CD4-positive, alpha-beta memory T cell (primary cell): Measurements from ENCODE around the gene PHF21B. TPM values are rescaled to one million over a fixed set of nuclear protein-coding genes. Genes with fewer than 3 reads are reported as not detected.
A peak's percentile ranks its signal among the peaks of the same experiment; 100 is the strongest.

Experiments
- CTCF ChIA-PET: fragments of 350-600 bp; sonication (Branson Sonifier 250); formaldehyde crosslinking; loops from one replicate; lab custom pipeline; 2021; ENCODE audit warnings: inconsistent platforms; ENCODE audit not compliant: partially characterized antibody; lab: Charles Lee
- POLR2A ChIA-PET: fragments of 350-600 bp; sonication (Branson Sonifier 250); formaldehyde crosslinking; loops from one replicate; lab custom pipeline; 2021; ENCODE audit not compliant: partially characterized antibody; lab: Charles Lee
- DNase-seq, 5 donors: peaks; one replicate each; pipeline versions ENCODE4 v3.0.0 to v3.0.0-alpha.2; 2020 to 2022; ENCODE audit warnings: mixed read lengths in 1 of 5
- H3K27ac ChIP-seq: one replicate; pipeline ENCODE4 v1.7.0; 2013; ENCODE audit warnings: low read depth, low read length
- H3K27me3 ChIP-seq: 2 replicates; pipeline ENCODE4 v1.7.0; 2013; ENCODE audit warnings: mild to moderate bottlenecking, low read length, moderate library complexity; ENCODE audit not compliant: insufficient read depth
- H3K36me3 ChIP-seq: 2 replicates; pipeline ENCODE4 v1.7.0; 2013; ENCODE audit warnings: mild to moderate bottlenecking, low read length, moderate library complexity; ENCODE audit not compliant: insufficient read depth
- H3K4me1 ChIP-seq: 2 replicates; pipeline ENCODE4 v1.7.0; 2013; ENCODE audit warnings: mild to moderate bottlenecking, low read length, moderate library complexity; ENCODE audit not compliant: insufficient read depth
- H3K4me3 ChIP-seq, 2 donors: one replicate each; pipeline ENCODE4 v1.7.0; 2013; ENCODE audit warnings: low read length in 2 of 2, mild to moderate bottlenecking in 1 of 2
- H3K9me3 ChIP-seq, 2 donors: one replicate each; pipeline ENCODE4 v1.7.0; 2013; ENCODE audit warnings: low read length in 2 of 2, control low read depth in 1 of 2; ENCODE audit not compliant: control insufficient read depth in 1 of 2
- H3K27ac Mint-ChIP-seq, 7 donors: one replicate each; pipeline ENCODE4 v1.8.0; 2020 to 2021; ENCODE audit warnings: mixed read lengths in 7 of 7, mild to moderate bottlenecking in 6 of 7, inconsistent platforms in 3 of 7, moderate library complexity in 3 of 7
- H3K27me3 Mint-ChIP-seq, 2 donors: one replicate each; pipeline ENCODE4 v1.8.0; 2020 to 2021; ENCODE audit warnings: mixed read lengths in 2 of 2
- H3K36me3 Mint-ChIP-seq, 2 donors: one replicate each; pipeline ENCODE4 v1.8.0; 2020 to 2021; ENCODE audit warnings: mixed read lengths in 2 of 2, inconsistent platforms in 1 of 2, mild to moderate bottlenecking in 1 of 2
- H3K4me1 Mint-ChIP-seq, 4 donors: one replicate each; pipeline ENCODE4 v1.8.0; 2020 to 2021; ENCODE audit warnings: mixed read lengths in 4 of 4, mild to moderate bottlenecking in 1 of 4
- H3K4me3 Mint-ChIP-seq, 8 donors: one replicate each; pipeline ENCODE4 v1.8.0; 2020 to 2021; ENCODE audit warnings: mixed read lengths in 8 of 8, mild to moderate bottlenecking in 7 of 8, moderate library complexity in 6 of 8, inconsistent platforms in 3 of 8
- H3K9me3 Mint-ChIP-seq, 8 donors: one replicate each; pipeline ENCODE4 v1.8.0; 2020 to 2021; ENCODE audit warnings: mixed read lengths in 8 of 8, mild to moderate bottlenecking in 5 of 8, inconsistent platforms in 3 of 8, moderate library complexity in 1 of 8
- intact Hi-C: fragments of 100-400 bp; cut with micrococcal nuclease; formaldehyde crosslinking; loops from one replicate; pipeline ENCODE4 v1.15.1; 2023
- polyA plus RNA-seq, 2 donors: library from polyadenylated mRNA; unstranded; fragments of 300-500 nt; fragmentation: Illumina TruSeq; gene quantifications; one replicate each; pipeline ENCODE4 v1.2.3, GENCODE V29; 2021
- total RNA-seq, 2 experiments: library from RNA; stranded (reverse); gene quantifications; one replicate each; pipeline ENCODE4 v1.2.3, GENCODE V29; 2021

PHF21B gene
- total and polyA plus RNA-seq, 4 experiments from 2014 or later, result not detected

DNA sequence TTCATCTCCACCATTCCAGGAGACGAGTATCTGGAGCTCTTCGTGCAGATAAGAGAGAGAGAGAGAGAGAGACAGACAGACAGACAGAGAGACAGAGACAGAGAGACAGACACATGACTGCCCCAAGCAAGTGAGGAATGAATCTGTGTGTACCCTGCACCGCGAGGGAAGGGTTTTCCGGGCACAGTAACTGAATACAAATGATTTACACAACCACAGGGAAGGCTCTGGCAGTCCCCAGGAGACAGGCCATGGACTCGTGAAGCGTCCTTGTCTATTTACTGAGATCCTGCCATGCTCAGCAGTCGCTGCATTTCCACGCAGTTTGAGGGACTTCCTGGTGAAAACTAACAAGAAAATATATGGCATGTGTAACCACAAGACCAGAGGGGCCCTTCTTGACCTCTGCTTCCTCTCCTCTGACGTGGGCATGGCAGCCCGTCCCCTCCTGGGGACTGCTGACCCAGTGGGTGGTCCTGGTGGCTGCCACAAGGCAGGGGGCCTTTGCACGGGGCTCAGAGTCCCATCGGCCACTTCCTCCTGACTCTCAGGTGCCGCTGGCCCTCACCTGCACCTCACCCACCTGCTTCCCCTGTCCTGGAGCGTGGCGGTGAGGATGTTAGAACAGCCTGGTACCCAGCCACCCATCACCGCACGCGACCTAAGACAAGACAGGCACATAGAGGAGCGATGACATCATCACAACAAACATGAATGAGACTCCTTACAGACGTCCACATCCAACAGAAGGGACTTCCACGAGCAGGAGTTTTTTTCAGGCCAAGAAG, 75.9 kb downstream of the PHF21B start:
- Mint-ChIP-seq H3K9me3 (no peaks in the 10 kb centered on the region), H3K36me3 (no peaks in the 10 kb centered on the region), H3K27ac (no peak overlapping the region), H3K4me1 (peaks cover 0 to 4% (median 0%) of the 10 kb centered on the region in 4 donors), H3K27me3 (peaks cover 0 to 7% of the 10 kb centered on the region in 2 donors), H3K4me3 (peak overlapping the region in 1 of 8 donors; percentile 26)
- no peaks in the 10 kb centered on the region for H3K27me3 ChIP-seq
- H3K27ac ChIP-seq, result no peak overlapping the region
- ChIA-PET CTCF (no interaction called here), POLR2A (no interaction called here)
- no peak for DNase-seq
- no peak overlapping the region for H3K4me3 ChIP-seq
- intact Hi-C loops, result no loop called here
- H3K36me3 ChIP-seq, result no peaks in the 10 kb centered on the region
- no peaks in the 10 kb centered on the region for H3K4me1 ChIP-seq
- no peaks in the 10 kb centered on the region for H3K9me3 ChIP-seq

DNA sequence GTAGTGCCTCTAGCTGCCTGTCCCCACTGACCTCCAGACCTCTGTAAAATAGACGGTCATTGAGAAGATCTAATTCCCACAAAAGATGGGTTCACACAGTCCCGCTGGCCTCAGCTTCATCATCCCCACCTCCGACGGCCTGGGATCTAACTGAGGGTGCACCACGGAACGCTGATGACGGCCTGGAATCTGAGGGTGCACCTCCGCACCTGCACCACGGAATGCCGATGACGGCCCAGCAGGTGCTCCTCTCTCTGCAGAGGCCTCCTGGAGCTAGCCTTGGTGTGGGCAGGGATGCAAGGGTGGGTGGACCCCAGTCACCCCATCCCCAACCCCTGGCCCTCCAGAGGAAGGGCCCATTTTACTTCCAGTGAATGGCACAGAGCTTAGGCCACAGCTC, 77.3 kb downstream of the PHF21B start:
- Histone ChIP-seq H3K4me3 (no peak overlapping the region), H3K27me3 (no peaks in the 10 kb centered on the region), H3K36me3 (no peaks in the 10 kb centered on the region), H3K4me1 (no peaks in the 10 kb centered on the region), H3K9me3 (no peaks in the 10 kb centered on the region), H3K27ac (no peak overlapping the region)
- ChIA-PET CTCF (no interaction called here), POLR2A (no interaction called here)
- no peak for DNase-seq
- H3K27ac Mint-ChIP-seq, result peak overlapping the region in 1 of 7 donors; percentile 22
- intact Hi-C loops, result no loop called here
- no peaks in the 10 kb centered on the region for H3K9me3 Mint-ChIP-seq
- no peaks in the 10 kb centered on the region for H3K36me3 Mint-ChIP-seq
- H3K4me3 Mint-ChIP-seq, result no peak overlapping the region
- H3K27me3 Mint-ChIP-seq, result peaks cover 3 to 5% of the 10 kb centered on the region in 2 donors
- peaks cover 0 to 4% (median 0%) of the 10 kb centered on the region in 4 donors for H3K4me1 Mint-ChIP-seq

DNA sequence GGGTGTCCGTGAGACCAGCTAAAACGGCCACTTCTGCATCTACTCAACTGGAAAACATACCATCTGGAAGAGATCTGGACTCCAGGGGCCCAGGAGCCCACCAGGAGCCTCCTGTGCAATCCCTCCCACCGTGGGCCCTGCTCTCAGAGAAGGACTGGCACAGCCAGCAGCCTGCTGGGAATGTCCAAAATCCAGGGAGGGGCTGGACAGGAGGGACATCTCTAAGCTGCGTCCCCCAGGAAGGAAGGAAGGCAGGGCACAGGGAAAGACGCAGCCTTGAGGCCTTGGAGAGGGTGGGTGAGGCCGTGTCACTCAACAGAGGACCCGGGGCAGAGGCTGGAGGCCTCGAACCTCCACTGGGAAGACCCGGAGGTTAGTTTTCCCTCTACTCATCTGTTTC, 78.0 kb downstream of the PHF21B start:
- H3K4me1 Mint-ChIP-seq, result peaks cover 0 to 4% (median 0%) of the 10 kb centered on the region in 4 donors
- no peaks in the 10 kb centered on the region for H3K9me3 ChIP-seq
- no peak overlapping the region for H3K27ac ChIP-seq
- ChIA-PET CTCF (no interaction called here), POLR2A (no interaction called here)
- H3K4me1 ChIP-seq, result no peaks in the 10 kb centered on the region
- no peaks in the 10 kb centered on the region for H3K9me3 Mint-ChIP-seq
- no peaks in the 10 kb centered on the region for H3K36me3 Mint-ChIP-seq
- H3K36me3 ChIP-seq, result no peaks in the 10 kb centered on the region
- H3K27me3 Mint-ChIP-seq, result peaks cover 4 to 5% of the 10 kb centered on the region in 2 donors
- no peak overlapping the region for H3K4me3 Mint-ChIP-seq
- no peak overlapping the region for H3K4me3 ChIP-seq
- intact Hi-C loops, result no loop called here
- H3K27me3 ChIP-seq, result no peaks in the 10 kb centered on the region
- H3K27ac Mint-ChIP-seq, result no peak overlapping the region
- no peak for DNase-seq

DNA sequence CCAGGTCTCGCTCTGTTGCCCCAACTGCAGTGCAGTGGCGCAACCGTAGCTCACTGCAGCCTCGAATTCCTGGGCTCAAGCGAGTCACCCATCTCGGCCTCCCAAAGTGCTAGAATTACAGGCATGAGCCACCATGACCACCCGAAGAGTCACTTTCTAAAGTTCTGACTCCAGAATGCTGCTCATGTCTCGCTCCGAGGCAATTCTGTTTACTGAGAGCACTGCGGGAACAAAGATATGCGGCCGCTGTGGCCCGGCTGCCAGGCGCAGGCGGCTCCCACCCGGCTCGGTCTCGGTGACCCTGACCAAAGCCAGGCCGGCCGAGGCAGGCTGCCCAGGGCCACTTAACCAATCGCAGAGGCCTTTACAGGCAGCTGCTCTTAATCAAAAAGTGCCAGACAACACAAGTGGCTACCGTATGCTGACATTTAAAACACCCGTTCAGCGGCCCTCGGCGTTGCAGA, 78.7 kb downstream of the PHF21B start:
- H3K27me3 Mint-ChIP-seq, result peaks cover 4 to 5% of the 10 kb centered on the region in 2 donors
- Histone ChIP-seq H3K4me3 (no peak overlapping the region), H3K27ac (no peak overlapping the region), H3K27me3 (no peaks in the 10 kb centered on the region), H3K9me3 (no peaks in the 10 kb centered on the region), H3K36me3 (no peaks in the 10 kb centered on the region), H3K4me1 (no peaks in the 10 kb centered on the region)
- no peak overlapping the region for H3K4me3 Mint-ChIP-seq
- DNase-seq, result no peak
- peaks cover 0 to 4% (median 0%) of the 10 kb centered on the region in 4 donors for H3K4me1 Mint-ChIP-seq
- ChIA-PET CTCF (no interaction called here), POLR2A (no interaction called here)
- no peak overlapping the region for H3K27ac Mint-ChIP-seq
- no peaks in the 10 kb centered on the region for H3K36me3 Mint-ChIP-seq
- intact Hi-C loops, result no loop called here
- H3K9me3 Mint-ChIP-seq, result no peaks in the 10 kb centered on the region

DNA sequence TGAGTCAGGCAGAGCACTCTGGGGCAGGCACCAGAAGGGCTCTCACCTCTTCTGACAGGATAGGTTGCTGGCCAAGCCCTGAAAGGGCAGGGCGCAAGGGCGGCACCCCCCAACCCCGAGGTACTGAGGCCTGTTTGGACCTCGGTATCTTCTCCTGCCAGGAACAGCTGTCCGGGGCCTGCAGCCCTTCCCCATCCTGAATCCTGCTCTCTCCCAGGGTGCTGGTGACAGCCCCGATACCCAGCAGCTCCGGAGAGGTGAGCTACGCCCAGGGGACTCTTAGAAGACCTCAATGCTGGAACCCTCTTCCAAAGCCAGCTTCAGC, 79.1 kb downstream of the PHF21B start:
- H3K9me3 Mint-ChIP-seq, result no peaks in the 10 kb centered on the region
- POLR2A ChIA-PET, result no interaction called here
- H3K9me3 ChIP-seq, result no peaks in the 10 kb centered on the region
- no peak overlapping the region for H3K4me3 Mint-ChIP-seq
- no peaks in the 10 kb centered on the region for H3K4me1 ChIP-seq
- H3K27ac ChIP-seq, result no peak overlapping the region
- H3K4me3 ChIP-seq, result no peak overlapping the region
- peaks cover 0 to 4% (median 0%) of the 10 kb centered on the region in 4 donors for H3K4me1 Mint-ChIP-seq
- H3K27me3 ChIP-seq, result no peaks in the 10 kb centered on the region
- CTCF ChIA-PET, result no interaction called here
- H3K27me3 Mint-ChIP-seq, result peaks cover 4 to 5% of the 10 kb centered on the region in 2 donors
- intact Hi-C loops, result no loop called here
- DNase-seq, result no peak
- no peaks in the 10 kb centered on the region for H3K36me3 Mint-ChIP-seq
- no peaks in the 10 kb centered on the region for H3K36me3 ChIP-seq
- no peak overlapping the region for H3K27ac Mint-ChIP-seq

DNA sequence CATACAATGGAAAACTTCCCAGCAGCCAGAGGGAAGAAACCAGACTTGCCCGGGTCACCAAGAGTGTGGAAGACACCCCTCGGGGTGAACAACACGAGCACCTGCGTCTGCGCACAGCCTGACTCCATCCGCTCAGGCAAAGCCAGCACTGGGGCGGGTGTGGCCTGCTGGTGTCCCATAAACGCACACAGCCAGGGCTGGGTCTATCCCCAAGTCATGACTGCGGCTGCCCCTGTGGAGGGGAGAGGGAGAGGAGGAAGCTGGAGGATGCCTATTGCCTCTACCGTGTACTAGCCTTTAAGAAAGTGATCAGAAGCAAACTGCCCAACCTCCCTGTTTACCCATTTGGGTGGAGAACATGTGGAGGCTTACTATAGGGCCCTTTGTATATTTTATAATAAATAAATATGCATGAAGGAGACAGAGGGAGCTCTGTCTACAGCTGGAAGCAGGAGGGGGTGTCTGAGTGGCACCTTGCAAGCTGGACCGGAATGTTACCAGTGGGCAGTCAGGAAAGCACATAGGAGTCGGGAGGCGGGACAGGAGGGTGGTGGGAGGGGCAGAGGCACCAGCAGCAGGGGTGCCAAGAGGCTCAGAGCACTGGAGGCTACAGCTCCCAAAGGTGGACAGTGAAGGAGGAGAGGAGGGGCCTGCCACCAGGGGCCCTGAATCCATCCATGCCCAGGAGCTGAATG, 79.6 kb downstream of the PHF21B start:
- no peak overlapping the region for H3K27ac ChIP-seq
- H3K4me3 ChIP-seq, result no peak overlapping the region
- ChIA-PET POLR2A (no interaction called here), CTCF (interaction anchor here (0.6 kb wide), 1 partner anchor 696 kb away, joined by 5 read pairs; no protein-coding TSS in a partner anchor)
- Mint-ChIP-seq H3K27me3 (peaks cover 4 to 5% of the 10 kb centered on the region in 2 donors), H3K9me3 (no peaks in the 10 kb centered on the region), H3K27ac (no peak overlapping the region), H3K4me3 (no peak overlapping the region), H3K36me3 (no peaks in the 10 kb centered on the region), H3K4me1 (peaks cover 0 to 4% (median 0%) of the 10 kb centered on the region in 4 donors)
- H3K36me3 ChIP-seq, result no peaks in the 10 kb centered on the region
- H3K27me3 ChIP-seq, result no peaks in the 10 kb centered on the region
- DNase-seq, result no peak
- intact Hi-C loops, result no loop called here
- no peaks in the 10 kb centered on the region for H3K9me3 ChIP-seq
- no peaks in the 10 kb centered on the region for H3K4me1 ChIP-seq

DNA sequence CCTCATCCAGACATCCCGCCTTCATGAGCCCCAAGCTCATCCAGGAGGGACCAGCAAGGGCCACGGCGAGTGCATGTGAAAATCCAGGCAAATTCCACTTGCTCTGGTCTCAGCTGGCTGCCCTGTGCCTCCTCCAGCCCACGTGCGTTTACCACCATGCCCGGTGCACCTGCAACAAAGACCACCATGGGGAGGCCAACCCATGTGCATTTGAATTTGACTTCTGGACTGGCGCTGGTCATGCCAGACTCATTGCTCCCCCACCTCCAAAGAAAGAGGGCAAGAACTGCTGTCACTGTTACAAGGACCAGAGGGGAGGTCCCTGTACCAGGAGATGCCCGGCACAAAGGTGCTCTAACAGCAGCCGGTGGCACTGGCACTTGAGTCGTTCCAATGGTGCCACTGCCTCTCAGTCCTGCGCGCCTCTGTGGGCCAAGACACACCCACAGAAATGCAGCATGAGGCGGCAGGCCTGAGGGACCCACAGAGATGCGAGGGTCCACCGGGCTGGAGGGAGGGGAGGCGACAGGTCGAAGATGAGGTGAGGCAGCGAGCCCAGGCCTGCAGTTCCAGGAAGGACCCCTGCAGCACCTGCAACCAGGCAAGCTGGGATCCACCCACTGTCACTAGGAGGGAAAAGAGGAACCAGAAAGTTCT, 80.3 kb downstream of the PHF21B start:
- Histone ChIP-seq H3K4me1 (no peaks in the 10 kb centered on the region), H3K9me3 (no peaks in the 10 kb centered on the region), H3K27me3 (no peaks in the 10 kb centered on the region), H3K36me3 (no peaks in the 10 kb centered on the region), H3K27ac (no peak overlapping the region), H3K4me3 (no peak overlapping the region)
- Mint-ChIP-seq H3K36me3 (no peaks in the 10 kb centered on the region), H3K4me3 (no peak overlapping the region), H3K27me3 (peaks cover 4 to 5% of the 10 kb centered on the region in 2 donors), H3K9me3 (peaks cover 0 to 1% (median 0%) of the 10 kb centered on the region in 8 donors), H3K4me1 (peaks cover 0 to 4% (median 0%) of the 10 kb centered on the region in 4 donors), H3K27ac (no peak overlapping the region)
- ChIA-PET CTCF (interaction anchor here (0.6 kb wide), 1 partner anchor 695 kb away, joined by 5 read pairs; no protein-coding TSS in a partner anchor), POLR2A (no interaction called here)
- DNase-seq, result no peak
- intact Hi-C loops, result no loop called here
